ENCODE measurements around the gene RIPK4. TPM values are rescaled to one million over a fixed set of nuclear protein-coding genes. Genes with fewer than 3 reads are reported as not detected.
"Not testable (repeated sequence)": the region's sequence is repeated elsewhere in the genome, so short reads cannot be mapped to it uniquely, and the experiment has no call there.

The RIPK4 gene
- polyA plus RNA-seq, 5 donors: 7.0 to 9.4 (median 7.7) TPM

DNA sequence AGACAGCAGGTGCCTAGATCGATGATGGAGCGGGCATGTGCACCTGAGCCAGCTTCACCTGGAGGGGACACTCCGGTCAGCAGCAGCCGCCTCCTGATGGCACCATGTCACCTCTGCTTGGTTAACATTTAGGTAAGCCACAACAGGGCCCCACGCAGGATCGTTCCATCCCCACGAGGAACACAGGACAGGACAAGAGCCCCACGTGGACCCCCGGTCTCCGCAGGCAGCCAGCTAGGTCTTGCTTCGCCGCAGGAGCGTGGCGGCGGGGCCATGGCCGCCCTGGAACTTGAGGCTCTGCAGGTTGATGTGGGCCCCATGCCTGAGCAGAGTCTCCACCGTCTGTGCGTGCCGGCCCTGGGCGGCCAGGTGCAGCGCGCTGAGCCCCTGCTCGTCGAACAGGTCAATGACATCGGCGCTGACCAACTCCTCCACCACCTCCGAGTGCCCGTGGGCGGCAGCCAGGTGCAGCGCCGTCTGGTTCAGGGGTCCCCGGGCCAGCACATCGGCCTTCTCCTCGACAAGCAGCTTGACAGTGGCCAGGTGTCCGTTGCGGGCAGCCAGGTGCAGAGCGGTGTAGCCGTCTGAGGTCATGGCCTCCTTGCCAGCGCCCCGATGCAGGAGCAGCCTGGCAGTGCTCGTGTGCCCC is 26.1 kb downstream of the RIPK4 start:
- no peak for DNase-seq

DNA sequence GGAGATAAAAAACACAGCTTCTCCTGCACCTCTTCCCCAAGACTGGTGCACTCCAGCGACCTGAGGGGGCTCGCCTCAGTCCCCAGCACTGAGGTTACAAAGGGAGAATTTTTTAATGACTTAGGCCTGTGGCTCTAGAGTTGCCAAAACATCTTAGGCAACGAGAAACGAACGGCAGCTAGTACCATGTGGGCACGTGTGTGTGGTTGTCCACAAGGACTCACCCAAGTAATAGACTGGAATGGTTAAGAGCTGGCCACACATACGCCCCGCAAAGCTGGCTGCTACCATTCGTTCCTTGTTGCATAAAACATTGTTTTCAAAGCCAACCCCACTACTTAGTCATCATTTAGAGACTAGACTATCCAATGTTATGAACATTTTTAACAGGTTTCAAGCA is 26.9 kb downstream of the RIPK4 start:
- DNase-seq: no peak

DNA sequence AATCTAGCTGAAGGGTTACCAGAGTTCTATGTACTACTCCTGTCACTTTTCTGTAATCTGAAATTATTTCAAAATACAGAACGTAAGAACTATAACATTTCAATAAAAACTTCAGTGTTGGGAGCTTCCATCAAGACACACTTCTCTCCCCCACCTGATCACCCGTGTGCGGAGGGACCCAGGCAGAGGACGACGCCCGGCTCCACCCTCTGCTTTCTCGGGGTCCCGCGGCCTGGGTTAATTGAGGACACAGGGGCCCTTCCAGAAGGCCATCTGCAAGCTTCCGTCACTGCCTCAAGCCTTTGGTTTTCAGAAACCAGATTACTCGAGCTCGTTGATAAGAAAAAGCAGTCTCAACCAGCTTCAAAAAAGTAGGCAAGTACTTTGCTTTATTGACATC is 27.8 kb downstream of the RIPK4 start:
- DNase-seq: no peak

DNA sequence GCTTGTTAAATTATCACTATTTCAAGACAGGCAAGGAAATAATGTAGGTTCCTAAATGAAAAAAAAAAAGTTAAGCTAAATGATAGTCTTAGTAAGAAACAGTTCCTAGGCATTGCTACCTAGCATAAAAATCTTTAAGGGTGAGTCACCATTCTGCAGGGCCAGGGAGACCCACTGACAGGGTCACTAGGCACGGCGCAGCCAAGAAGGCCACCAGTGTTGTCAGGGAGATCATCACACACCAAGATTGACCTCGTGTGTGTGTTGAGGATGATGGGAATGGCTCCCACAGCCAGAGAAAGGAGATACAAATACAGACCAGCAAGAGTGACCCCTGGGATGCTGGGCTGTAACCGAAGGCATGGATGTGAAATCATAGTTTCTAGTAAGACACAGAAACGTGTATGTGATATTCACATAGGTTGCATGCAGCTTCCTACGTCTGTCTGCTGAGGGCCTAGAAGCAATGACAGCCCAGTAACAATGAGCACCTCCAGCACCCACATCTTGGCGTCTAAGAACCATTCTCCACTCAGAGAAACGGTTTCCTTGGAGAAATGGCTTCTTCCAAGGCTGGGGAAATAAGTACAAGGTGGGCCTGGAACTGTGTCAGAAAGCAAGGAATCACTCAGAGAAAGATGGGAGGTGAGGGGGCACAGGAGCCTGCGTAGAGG is 29.1 kb downstream of the RIPK4 start:
- DNase-seq: no peak

DNA sequence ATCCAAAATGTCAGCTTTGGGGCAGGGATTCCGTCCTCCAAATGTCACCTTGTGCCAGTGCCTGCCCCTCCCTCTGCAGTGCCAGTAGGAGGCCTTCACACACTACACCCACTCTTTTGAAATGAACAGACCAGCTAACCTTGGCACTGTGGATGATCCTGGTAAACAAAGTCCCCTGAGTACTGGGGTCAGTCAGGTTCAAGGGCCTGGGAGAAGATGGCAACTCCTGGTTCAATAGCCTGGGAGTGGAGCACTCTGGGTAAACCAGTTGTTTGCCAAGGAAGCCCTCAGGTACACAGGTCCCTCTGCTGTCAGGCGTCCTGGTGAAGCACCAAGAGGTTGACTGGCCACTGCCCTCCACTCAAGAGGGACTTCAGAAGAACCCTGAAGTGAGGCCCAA is 30.4 kb downstream of the RIPK4 start:
- no peak for DNase-seq

DNA sequence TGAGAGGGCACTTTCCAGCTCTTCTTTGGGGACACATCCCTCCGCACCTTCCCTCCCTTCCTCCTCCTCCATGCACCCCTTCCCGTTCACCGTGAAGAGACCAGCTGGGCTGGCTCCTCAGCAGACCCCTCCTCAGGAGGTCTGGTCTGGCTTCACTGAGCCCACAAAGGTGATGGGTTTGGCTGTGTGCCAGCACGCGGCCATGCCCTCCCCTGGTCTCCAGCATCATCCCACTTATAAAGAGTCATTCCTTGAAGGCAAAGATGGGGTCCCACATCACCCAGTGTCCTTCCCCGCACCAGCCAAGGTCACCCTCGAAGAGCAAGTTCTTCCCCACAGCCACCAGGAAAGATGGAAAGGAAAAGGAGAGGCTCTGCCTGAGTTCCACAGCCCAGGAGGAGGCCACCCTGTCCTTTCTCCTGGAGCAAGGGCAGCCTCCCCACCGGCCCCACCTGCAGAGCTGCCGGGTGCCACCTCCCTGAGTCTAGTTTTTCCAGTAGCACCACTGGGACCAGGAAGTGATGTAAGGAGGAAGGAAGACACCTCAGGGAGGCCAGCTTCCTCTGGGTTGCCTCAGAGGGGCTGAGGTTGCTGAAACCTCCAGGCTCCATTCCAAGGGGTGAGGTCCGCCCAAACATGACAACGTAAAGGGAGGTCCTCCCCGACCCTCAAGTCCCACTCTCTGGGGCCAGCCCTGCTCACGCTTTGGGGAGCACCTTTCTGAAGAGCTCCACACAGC is 32.7 kb downstream of the RIPK4 start:
- no peak for DNase-seq

DNA sequence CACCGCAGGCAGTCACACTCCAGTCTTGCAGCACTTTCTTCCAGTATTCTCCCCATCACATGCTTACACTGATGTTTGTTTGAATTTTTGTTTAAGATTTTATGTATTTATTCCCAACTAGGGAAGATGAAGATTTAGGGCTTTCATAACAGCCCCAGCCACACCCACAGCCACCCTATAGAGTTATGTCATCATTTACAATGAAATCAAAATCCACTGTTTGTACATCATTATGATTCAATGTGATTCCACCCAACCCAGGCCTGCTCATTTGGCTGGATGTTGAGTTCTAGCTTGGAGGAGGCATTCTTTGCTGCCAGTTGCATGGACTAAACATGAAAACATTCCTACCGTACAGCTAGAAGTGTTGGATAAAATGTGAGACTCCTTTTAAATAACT is 35.8 kb downstream of the RIPK4 start:
- DNase-seq: no peak

DNA sequence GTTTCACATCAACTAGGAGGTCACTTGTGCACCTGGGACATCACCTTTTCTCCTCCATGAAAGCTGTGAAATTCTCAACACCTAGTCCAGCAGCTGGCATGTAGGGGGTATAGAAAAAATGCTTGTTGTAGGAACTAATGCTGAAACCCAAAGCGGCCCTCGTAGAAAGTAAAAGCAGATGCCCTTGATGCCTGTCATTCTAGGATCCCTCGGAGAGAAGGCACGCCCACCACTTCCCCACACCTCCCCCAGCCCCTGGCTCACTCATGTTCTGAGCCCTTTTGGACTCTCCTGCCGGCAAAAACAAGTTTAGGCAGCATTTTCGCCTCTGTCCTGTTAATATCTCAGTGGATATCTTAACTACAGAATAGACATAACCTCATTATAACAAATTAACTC is 36.5 kb downstream of the RIPK4 start:
- no peak for DNase-seq

DNA sequence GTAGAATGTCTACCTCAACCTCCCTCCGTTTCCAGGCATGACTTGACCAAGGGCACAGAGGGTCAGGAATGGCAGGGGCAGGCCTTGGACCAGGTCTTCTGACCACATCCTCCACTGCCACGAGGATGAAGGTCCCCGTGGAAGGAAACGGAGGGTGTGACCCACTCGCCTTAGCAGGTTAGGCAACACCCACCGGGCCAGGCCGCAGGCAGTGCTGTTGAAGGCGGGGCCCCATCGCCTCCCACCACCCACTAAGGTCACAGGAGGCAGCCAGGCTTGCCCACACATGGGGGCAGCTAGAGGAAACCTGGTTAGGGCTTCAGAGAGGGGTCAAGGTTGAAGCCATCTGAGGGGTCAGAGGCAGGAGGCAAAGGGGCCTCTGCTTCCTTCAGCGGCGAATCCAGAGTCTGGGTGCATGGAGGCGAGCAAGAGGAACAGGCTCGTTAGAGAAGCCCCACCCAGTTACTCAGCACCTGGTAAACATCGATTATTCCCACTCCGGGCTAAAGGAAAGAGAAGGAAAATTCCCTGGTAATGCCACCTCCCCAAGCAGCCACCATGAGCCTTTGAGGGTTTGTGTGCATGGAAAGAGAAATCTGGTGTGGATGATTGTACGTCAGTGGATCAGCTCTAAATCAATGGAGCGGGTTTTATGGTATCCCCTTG is 37.0 kb downstream of the RIPK4 start:
- no peak for DNase-seq

DNA sequence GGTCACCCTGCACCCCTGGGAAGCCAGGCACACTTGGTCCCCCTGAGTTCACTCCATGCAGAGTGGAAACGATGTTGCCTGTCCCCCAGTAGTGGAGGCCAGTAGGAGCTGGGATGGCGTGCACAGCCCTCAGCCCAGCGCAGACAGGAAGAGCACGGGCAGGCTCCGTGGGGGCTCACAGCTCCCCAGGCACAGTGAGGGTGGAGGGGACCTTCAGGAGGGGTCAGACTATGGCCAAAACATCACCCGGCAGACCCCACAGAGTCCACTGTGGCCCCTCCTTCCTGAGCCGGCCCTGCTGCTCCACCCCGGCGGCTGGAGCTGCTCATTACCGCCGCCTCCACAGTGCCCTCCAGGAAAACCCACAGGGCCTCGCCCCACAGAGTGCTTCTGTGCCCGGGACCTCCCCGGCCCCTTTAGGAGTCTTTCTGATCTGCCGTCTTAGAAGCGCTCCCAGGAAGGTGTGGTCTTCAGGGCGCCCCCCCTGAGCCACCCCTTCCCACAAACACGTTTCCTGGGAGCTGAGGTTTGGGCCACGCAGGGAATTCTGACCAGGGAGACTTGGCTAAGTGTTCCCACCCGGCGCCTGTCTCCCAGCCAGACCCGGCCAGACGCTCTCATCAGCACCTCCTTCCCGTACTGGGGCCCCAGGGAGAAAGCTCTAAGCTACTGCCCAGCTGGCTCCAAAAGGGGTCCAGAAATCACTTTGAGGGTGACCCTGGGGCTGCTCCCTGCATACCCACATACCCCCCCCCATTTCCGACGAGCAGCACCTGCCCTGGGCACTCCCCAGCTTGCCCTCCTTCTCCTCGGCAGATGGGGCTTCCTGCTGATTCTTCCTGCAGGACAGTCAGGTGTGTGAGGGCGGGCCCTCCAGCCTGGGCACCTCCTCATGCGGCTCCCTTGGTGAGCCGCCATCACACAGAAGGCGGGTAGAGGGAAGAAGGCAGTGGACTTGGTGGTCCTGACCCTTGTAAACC is 38.8 kb downstream of the RIPK4 start:
- DNase-seq: no peak

DNA sequence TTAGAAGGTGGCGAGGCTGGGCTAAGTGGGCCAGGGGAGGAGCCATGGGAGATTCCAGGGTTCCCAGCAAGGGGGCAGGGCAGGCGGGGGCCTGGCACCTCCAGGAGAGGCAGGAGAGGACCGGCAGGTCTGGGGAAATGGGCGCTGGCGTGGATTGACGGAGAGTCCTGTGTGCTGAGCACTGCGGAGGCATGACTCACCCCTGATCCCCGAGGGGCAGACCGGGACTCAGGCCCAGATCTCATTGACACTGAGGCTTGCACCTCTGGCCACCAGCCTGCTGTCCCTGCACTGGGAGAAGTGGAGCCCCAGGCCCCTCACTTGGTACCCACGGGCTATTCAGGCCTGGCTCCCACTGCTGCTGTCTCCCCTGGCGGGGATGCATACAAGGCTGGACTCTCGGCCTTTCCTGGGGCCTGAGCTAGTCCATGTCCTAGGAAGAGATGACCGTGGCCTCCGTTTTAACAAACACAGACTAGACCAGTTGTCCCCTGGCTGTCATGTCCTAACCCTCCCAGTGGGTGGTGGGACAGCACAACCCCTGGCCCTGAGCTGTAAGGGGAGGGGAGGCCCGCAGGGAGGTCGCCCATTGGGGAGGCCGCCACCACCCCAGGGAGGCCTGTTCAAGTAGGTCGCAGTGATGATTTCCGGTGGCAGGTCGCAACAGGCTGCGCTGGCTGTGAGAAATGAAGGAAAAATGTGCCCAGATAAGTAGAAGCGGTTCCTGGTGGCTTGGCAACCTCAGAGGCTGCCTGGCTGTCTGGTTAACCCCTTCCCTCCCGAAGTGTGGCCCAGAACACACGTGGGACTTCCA is 39.7 kb downstream of the RIPK4 start:
- DNase-seq: no peak

DNA sequence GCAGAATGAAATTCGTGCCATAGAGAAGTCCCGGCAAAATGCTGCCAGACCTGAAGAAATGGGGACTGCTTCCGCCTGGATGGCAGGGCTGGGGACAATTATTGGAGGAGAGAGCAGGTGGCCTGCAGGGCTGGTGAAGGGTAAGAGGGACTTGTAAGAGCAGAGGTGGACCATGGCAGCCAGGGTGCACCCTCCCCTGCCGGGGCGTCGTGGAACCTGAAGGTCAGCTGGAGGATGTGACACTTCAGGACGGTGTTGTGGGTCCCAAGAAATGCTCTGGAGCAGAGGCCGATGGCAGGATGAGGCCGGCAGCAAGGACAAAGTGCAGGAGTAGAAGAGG is 40.3 kb downstream of the RIPK4 start:
- DNase-seq: no peak

DNA sequence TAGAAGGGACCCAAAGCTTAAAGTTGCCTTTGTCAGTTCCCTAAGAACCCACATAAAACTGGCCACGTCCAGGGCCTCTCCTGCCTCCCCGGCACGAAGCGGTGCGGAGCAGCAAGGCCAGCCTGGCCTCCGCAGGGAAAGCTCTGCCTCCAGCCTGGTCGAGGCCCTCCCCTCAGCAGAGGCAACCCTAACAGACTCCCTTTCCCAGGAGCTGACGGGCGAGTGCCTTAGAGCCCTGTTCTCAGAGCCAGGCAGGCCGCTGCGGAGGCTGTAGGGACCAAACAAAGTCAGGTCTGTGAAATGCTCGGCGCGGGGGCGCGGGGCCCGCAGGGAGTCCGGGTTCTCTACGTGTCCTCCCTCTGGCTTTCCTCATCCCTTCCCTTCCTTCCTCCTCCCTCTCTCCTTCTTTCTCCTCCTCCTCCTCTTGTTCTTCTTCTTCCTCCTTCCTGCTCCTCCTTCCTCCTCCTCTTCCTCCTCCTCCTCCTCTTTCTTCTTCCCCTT is 40.7 kb downstream of the RIPK4 start:
- DNase-seq: no peak

DNA sequence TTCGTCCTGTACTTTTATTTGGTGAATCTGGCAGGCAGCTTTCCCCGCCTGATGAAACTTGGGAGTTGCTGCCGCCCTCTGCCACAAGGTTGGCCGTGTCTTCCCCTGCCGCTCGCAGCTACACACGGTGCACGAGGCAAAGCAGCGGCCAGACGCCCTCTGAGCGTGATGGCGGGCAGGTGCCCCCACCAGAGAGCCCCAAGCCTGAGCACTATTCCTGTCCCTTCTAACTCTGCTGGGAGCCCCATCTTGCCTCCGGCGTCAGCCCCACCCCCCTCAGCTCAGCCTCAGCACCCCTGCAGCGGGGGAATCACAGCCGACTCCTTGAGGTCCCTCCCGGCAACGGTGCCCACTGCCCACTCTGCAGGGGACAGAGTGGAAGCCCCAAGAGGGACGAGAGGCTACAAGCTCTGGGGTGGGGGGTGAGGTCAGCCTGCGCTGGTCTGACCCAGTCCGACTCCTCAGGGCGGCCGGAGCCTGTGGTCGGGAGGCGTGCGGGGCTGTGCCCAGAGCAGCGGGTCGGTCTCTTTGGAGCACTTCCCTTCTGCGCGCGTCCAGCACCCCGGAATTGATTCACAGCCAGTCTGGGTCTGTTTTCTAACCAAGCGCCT is 41.3 kb downstream of the RIPK4 start:
- no peak for DNase-seq

DNA sequence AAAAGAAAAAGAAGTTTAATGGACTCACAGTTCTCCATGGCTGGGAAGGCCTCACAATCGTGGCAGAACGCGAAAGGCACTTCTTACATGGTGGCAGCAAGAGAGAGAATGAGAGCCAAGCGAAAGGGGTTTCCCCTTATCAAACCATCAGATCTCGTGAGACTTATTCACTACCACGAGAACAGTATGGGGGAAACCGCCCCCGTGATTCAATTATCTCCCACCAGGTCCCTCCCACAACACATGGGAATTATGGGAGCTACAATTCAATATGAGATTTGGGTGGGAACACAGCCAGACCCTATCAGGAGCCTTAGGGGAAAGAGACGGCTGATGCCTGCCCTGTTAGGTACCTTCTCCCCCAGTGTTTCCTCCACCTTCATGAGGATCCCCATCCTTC is 43.0 kb downstream of the RIPK4 start:
- DNase-seq: not testable (repeated sequence)

DNA sequence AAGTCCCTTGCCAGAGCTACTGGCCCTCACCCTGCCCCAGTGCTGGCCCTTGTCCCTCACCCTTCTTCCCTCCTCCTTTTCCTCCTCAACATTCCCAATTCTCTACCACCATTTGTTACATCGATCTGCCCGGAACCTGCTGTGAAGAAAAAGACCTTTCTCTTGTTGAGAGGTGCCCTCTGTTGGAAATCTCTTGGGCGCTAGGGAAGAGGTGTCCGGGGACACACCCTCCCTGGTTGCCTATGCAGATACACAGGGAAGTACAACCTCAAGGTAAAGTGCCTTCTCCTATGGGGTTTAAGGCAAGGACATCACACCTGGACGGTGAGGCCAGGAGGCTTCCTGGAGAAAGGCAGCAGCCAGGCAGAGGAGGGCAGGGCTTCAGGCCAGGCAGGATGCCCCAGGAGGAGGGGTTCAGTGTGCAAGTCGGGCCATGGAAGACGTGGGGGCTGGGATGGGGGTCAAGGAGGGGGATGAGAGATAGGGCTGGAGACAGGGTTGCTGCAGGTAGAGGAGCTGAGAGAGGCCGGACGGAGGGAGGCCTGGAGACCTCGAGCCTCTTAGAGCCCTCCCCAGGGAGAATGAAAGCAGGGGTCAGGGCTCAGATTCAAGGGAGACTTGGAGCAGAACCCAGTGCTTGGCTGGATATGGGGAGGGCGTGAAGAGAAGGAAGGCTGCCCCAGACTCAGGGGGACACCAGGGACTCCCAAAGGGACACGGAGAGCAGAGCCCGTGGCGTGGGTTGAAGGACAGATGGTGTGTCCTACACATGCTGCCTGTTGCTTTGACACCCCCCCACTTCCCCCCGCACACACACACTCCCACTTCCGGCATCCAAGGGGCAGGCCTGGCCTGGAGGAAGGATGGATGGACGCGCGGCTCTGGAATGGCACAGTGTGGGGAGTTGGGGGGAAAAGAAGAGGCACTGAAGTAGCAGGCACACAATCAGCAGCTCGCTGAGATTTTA is 44.5 kb downstream of the RIPK4 start:
- DNase-seq: no peak

DNA sequence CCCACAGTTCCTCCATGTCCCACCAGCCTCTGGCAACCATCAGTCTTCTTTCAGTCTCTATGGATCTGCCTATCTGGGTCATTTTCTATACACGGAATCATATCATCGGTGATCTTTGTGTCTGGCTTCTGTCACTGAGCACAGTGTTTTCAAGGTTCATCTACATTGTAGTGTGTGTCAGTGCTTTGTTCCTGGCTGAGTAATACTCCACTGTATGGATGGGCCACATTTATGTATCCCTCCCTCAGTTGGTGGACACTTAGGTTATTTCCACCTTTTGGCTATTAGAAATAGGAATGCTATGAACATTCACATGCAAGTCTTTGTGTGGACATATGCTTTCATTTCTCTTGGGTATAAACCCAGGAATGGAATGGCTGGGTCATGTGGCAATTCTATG is 46.6 kb downstream of the RIPK4 start:
- DNase-seq: no peak

DNA sequence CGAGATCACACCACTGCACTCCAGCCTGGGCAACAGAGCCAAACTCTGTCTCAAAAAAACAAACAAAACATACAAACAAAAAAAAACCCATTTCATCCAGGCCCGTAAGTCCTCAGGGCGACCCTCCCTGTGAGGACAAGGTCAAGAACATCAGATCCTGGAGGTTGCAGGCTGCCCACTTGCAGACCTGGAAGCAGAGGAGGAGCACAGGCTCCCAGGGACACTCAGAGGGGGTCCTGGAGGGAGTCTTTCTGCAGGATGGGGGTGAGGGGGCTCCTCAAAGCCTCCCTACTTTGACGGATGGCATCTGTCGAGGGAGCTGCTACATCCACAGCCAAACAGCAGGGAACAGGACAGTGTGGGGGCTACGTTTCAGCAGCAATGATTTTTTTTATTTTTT is 47.2 kb downstream of the RIPK4 start:
- DNase-seq: no peak

All from right lung (tissue), 5 donors.